Central memory CD4-positive, alpha-beta T cell (primary cell): ENCODE results near the gene FBXW9.
A peak's percentile ranks its signal among the peaks of the same experiment; 100 is the strongest.
"Not testable (repeated sequence)": the region's sequence is repeated elsewhere in the genome, so short reads cannot be mapped to it uniquely, and the experiment has no call there.

Experiments used
- DNase-seq: peaks from one replicate; pipeline ENCODE4 v3.0.0; 2022

FBXW9 gene

DNA sequence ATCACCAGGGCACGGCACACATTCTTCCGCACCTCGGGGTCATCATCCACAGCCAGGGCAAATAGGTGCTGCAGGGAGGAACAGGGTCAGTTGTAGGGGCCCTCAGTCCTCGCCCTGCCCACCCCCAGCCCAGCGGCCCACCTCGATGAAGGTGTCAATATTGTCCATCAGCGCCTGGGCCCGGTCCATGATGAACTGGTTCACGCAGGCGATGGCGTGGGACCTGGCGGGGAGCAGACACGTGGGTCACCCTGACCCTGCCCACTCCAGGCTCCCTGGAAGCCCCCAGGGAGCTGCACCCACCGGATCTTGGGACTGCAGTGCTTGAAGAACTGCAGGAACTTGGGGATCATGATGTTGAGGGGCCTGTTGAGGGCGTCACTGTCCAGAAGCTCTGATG is 18.7 kb upstream of the FBXW9 start:
- DNase-seq: no peak

DNA sequence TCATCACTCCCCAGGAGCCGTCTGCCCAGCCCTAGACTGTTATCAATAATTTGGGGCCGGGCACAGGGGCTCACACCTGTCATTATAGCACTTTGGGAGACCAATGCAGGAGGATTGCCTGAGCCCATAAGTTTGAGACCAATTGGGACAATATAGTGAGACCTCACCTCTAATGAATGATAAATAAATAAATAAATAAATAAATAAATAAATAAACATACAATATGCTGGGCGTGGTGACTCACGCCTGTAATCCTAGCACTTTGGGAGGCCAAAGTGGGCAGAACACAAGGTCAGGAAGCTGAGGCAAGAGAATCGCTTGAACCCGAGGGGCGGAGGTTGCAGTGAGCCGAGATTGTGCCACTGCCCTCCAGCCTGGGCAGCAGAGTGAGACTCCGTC is 16.9 kb upstream of the FBXW9 start:
- DNase-seq: not testable (repeated sequence)

DNA sequence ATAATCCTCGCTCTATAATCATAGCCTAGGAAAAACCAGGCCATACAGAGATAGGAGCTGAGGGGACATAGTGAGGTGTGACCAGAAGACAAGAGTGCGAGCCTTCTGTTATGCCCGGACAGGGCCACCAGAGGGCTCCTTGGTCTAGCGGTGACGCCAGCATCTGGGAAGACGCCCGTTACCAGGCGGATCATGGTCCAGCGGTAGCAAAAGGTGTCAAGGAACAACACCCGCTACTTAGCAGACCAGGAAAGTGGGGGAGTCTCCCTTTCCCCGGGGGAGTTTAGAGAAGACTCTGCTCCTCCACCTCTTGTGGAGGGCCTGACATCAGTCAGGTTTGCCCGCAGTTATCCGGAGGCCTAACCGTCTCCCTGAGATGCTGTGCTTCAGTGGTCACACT is 15.6 kb upstream of the FBXW9 start:
- DNase-seq: not testable (repeated sequence)

- DNase-seq: no peak
Observed at GRCh38 chr19:12711187-12711586, 14.8 kb upstream of the FBXW9 start.

DNA sequence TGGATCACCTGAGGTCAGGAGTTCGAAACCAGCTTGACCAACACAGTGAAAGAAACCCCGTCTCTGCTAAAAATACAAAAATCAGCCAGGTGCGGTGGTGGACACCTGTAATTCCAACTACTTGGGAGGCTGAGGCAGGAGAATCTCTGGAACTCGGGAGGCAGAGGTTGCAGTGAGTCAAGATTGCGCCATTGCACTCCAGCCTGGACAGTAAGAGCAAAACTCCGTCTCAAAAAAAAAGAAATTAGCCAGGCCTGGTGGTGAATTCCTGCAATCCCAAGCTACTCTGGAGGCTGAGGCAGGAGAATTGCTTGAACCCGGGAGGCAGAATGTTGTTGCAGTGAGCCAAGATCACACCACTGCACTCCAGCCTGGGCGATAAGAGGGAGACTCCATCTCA is 12.2 kb upstream of the FBXW9 start:
- DNase-seq: no peak

DNA sequence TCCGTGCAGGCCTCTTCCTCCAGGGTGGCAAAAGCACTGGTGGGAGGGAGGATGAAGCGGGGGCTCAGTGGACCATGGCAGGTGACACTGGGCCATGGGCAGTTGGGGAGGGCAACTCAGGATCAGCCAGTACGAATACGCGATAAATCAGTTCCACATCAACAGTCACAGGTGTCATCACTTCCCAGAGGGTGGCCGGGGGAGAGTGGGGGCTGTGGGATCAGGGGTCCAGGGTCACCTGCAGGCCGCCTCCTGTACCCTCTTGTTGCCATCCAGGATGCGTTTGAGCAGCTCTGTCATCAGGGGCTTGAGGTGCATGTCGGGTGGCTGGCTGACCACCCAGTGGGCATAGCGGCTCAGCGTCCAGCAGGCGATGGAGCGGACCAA is 9.9 kb upstream of the FBXW9 start:
- no peak for DNase-seq

DNA sequence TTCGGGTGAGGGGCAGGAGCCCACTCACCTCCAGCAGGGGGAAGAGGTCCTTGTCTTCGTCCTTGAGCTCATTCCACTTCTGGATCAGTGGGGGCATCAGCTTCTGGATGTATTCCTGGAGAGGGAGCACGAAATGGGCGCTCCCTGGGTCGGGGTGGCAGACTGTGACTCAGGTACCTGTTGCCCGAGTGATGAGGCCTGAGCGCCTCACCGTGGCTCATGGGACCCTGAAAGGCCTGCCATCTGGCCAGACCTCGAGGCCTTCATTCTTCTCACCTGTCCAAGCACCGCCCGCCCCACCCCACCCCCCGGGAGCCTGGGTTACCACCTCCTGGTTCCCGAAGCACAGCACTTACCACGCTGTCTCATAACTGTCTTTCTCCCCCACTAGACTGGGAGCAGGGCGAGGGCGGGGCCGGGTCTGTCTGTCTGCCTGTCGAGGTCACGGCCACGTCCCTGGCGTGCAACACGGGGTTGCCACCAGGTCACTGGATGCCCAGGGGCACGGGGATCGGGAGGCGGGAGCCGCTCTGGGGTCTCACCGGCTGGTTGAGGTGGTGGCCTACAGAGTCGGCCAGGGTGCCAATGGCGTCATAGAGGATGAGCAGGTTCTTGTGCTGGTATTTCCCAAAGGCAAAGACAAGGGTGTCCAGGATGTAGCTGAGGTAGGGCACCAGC is 9.4 kb upstream of the FBXW9 start:
- no peak for DNase-seq

DNA sequence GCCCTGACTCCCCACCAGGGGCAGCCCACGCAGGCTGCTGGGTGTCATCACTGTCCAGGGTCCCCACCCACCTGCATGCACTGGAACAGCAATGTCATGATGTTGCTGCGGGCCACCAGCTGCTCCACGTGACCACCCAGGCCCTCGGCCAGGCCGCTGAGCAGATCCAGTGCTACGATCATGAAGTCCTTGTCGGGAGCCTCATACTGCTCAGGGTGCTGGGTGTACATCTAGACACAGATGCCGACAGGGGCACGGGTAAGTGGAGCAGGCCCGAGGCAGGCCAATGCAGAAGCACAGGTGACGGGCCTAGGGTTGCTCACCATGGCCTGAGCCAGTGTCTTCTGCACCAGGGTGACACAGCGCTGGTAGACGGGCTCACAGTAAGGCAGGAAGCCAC is 8.7 kb upstream of the FBXW9 start:
- no peak for DNase-seq

GRCh38 chr19:12703046-12703445 is 6.6 kb upstream of the FBXW9 start:
- DNase-seq: no peak

GRCh38 chr19:12701596-12702282 is 5.3 kb upstream of the FBXW9 start:
- no peak for DNase-seq

GRCh38 chr19:12698138-12698537 is 1.7 kb upstream of the FBXW9 start:
- DNase-seq: no peak

GRCh38 chr19:12697425-12697824 is 994 bp upstream of the FBXW9 start:
- not testable (repeated sequence) for DNase-seq

- no peak for DNase-seq
Observed at GRCh38 chr19:12695997-12696365, 450 bp downstream of the FBXW9 start.

GRCh38 chr19:12695514-12695913 is 917 bp downstream of the FBXW9 start:
- DNase-seq: no peak

GRCh38 chr19:12695096-12695495 is 1.3 kb downstream of the FBXW9 start:
- DNase-seq: no peak

DNA sequence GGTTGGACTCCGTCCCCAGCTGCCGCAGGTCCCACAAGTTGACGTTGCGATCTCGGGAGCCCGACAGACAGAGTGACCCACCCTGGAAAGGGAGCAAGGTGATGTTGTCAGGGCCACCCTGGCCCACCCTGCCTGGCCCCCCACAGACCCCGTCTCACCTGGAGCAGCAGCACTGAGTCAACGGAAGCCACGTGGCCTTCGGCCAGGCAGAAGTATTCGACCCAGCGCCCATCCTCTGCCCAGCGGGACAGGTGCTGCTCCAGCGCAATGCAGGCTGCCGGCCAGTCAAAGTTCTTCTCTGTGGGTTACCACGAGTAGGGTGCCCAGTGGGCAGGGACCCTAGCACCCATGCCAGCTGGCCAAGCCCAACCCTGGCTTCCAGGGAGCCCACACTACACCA is 1.8 kb downstream of the FBXW9 start:
- no peak for DNase-seq

GRCh38 chr19:12692960-12693359 is 3.5 kb downstream of the FBXW9 start:
- DNase-seq: no peak

DNA sequence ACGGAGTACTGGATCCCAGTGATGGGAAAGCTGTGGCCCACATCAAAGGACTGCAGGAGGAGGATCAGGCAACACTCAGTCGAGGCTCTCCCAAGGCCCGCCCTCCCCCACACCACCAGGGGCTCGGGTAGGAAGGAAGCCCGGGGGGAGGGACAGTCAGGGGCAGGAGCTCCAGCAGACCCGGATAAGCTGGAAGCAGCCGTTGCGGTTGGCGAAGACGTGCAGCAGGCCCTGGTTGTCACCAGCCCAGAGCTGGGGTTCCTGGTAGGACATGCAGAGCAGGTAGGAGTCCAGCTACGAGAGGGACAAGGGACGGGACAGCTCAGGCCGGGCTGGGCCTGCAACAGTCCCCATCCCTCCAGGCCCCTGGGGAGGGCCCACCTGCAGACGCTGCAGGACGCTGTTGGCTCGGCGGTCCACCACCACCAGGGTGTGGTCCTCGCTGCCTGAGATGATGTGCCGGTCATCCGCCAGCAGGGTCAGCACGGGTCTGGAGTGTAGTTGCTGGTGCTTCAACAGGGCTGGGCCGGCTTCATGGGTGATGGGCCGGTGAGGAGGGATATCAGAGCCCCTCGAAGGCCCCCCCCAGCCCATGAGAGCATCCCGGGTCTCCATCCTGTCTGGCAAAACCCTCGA is 6.7 kb downstream of the FBXW9 start:
- DNase-seq: no peak

DNA sequence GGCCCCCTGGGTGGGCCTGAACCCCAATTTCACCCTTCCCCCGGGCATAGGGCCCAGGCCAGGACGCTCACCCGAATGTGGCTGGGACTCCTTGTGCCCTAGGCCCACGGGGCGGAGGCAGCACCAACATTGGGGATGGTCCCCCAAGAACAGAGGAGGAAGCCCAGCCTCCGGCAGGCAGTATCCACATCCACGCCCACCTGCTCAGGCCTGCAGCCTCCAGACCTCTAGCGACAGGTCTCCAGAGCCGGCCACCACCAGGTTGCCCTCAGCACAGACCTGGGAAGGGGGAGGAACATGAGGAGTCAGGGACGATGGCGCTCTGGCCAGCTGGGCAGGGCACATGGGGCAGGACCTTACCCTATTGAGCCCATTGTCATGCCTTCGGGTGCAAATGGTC is 7.4 kb downstream of the FBXW9 start:
- no peak for DNase-seq

GRCh38 chr19:12687496-12688196 is 8.8 kb downstream of the FBXW9 start, which contains the start of gene GNG14:
GNG14 (plus strand) TSS chr19:12687998; CDS start chr19:12688049, 51 bp downstream.
- DNase-seq: no peak

GRCh38 chr19:12685831-12686230 is 10.6 kb downstream of the FBXW9 start:
- no peak for DNase-seq

GRCh38 chr19:12681074-12681987 is 15.1 kb downstream of the FBXW9 start, which contains the start of gene DHPS:
DHPS (minus strand) TSS chr19:12681880; CDS start chr19:12681766, 114 bp downstream.
- peak; percentile 94 for DNase-seq
